ENCODE data around the gene RBM44. TPM values are rescaled to one million over a fixed set of nuclear protein-coding genes. Genes with fewer than 3 reads are reported as not detected.
"Not testable (repeated sequence)": the region's sequence is repeated elsewhere in the genome, so short reads cannot be mapped to it uniquely, and the experiment has no call there.

The RBM44 gene
- polyA plus RNA-seq, 3 donors from 2014 or later, result 0.08 TPM; not detected in 2

- Mint-ChIP-seq H3K9me3 (no peaks in the 10 kb centered on the region), H3K27ac (peak overlapping the region in 3 of 6 donors; percentile 24 to 76 (median 26)), H3K4me1 (peaks cover 17 to 30% of the 10 kb centered on the region in 2 donors), H3K4me3 (no peak overlapping the region), H3K27me3 (ENCODE audit: low read depth in 3 of 3) (peaks cover 2 to 9% (median 3%) of the 10 kb centered on the region in 3 donors), H3K36me3 (no peaks in the 10 kb centered on the region)
- DNase-seq, result no peak
Measured at GRCh38 chr2:237864940-237865622, 66.5 kb downstream of the RBM44 start.

GRCh38 chr2:237865623-237866041 lies 67.1 kb downstream of the RBM44 start:
- Mint-ChIP-seq H3K4me1 (peaks cover 14 to 30% of the 10 kb centered on the region in 2 donors), H3K27ac (peak overlapping the region in 4 of 6 donors; percentile 17 to 76 (median 26)), H3K4me3 (no peak overlapping the region), H3K9me3 (no peaks in the 10 kb centered on the region), H3K36me3 (no peaks in the 10 kb centered on the region), H3K27me3 (ENCODE audit: low read depth in 3 of 3) (peaks cover 3 to 7% (median 3%) of the 10 kb centered on the region in 3 donors)
- no peak for DNase-seq

- no peak overlapping the region for H3K4me3 Mint-ChIP-seq
- H3K9me3 Mint-ChIP-seq, result no peaks in the 10 kb centered on the region
- peaks cover 3 to 4% (median 3%) of the 10 kb centered on the region in 3 donors for H3K27me3 Mint-ChIP-seq (ENCODE audit: low read depth in 3 of 3)
- peaks cover 17 to 30% of the 10 kb centered on the region in 2 donors for H3K4me1 Mint-ChIP-seq
- peak overlapping the region in 5 of 6 donors; percentile 17 to 76 (median 46) for H3K27ac Mint-ChIP-seq
- no peak for DNase-seq
- no peaks in the 10 kb centered on the region for H3K36me3 Mint-ChIP-seq
Measured at GRCh38 chr2:237866101-237866621, 67.6 kb downstream of the RBM44 start.

- DNase-seq, result no peak
- Mint-ChIP-seq H3K9me3 (no peaks in the 10 kb centered on the region), H3K36me3 (no peaks in the 10 kb centered on the region), H3K4me3 (no peak overlapping the region), H3K27ac (peak overlapping the region in 2 of 6 donors; percentile 1 to 42), H3K4me1 (peaks cover 19 to 35% of the 10 kb centered on the region in 2 donors), H3K27me3 (ENCODE audit: low read depth in 3 of 3) (peaks cover 3 to 5% (median 5%) of the 10 kb centered on the region in 3 donors)
Measured at GRCh38 chr2:237867465-237867864, 68.9 kb downstream of the RBM44 start.

- H3K27ac Mint-ChIP-seq, result peak overlapping the region in 2 of 6 donors; percentile 32 to 41
- H3K27me3 Mint-ChIP-seq (ENCODE audit: low read depth in 3 of 3); H3K36me3 Mint-ChIP-seq: not testable (repeated sequence)
Measured at GRCh38 chr2:237868074-237868473, 69.5 kb downstream of the RBM44 start.

GRCh38 chr2:237868631-237869342 lies 70.2 kb downstream of the RBM44 start:
- H3K27ac Mint-ChIP-seq, result peak overlapping the region in 3 of 6 donors; percentile 37 to 84 (median 41)
- no peaks in the 10 kb centered on the region for H3K36me3 Mint-ChIP-seq
- no peaks in the 10 kb centered on the region for H3K9me3 Mint-ChIP-seq
- H3K27me3 Mint-ChIP-seq (ENCODE audit: low read depth in 3 of 3), result peaks cover 3 to 7% (median 5%) of the 10 kb centered on the region in 3 donors
- H3K4me1 Mint-ChIP-seq, result peaks cover 26 to 42% of the 10 kb centered on the region in 2 donors
- peak overlapping the region in 3 of 5 donors; percentile 23 to 51 (median 51) for H3K4me3 Mint-ChIP-seq
- no peak for DNase-seq

More at GRCh38 chr2:237868074-237868473, 69.5 kb downstream of the RBM44 start:
- not testable (repeated sequence) for DNase-seq, H3K9me3 Mint-ChIP-seq, H3K4me3 Mint-ChIP-seq
- peaks cover 19 to 35% of the 10 kb centered on the region in 2 donors for H3K4me1 Mint-ChIP-seq

- Mint-ChIP-seq H3K27ac (peak overlapping the region in 1 of 6 donors; percentile 41), H3K4me1 (peaks cover 28 to 44% of the 10 kb centered on the region in 2 donors), H3K9me3 (no peaks in the 10 kb centered on the region), H3K4me3 (peak overlapping the region in 2 of 5 donors; percentile 3 to 51), H3K27me3 (ENCODE audit: low read depth in 3 of 3) (peaks cover 3 to 7% (median 5%) of the 10 kb centered on the region in 3 donors), H3K36me3 (no peaks in the 10 kb centered on the region)
- no peak for DNase-seq
Measured at GRCh38 chr2:237869343-237870102, 70.9 kb downstream of the RBM44 start.

- H3K27me3 Mint-ChIP-seq (ENCODE audit: low read depth in 3 of 3), result peaks cover 3 to 7% (median 5%) of the 10 kb centered on the region in 3 donors
- peaks cover 28 to 44% of the 10 kb centered on the region in 2 donors for H3K4me1 Mint-ChIP-seq
- H3K36me3 Mint-ChIP-seq, result no peaks in the 10 kb centered on the region
Measured at GRCh38 chr2:237870126-237870525, 71.5 kb downstream of the RBM44 start.

GRCh38 chr2:237870754-237871651 lies 72.4 kb downstream of the RBM44 start:
- peak overlapping the region in 5 of 6 donors; percentile 3 to 50 (median 17) for H3K27ac Mint-ChIP-seq
- DNase-seq, result no peak
- no peaks in the 10 kb centered on the region for H3K9me3 Mint-ChIP-seq
- peaks cover 3 to 7% (median 5%) of the 10 kb centered on the region in 3 donors for H3K27me3 Mint-ChIP-seq (ENCODE audit: low read depth in 3 of 3)
- H3K4me1 Mint-ChIP-seq, result peaks cover 28 to 44% of the 10 kb centered on the region in 2 donors
- H3K4me3 Mint-ChIP-seq, result peak overlapping the region in 1 of 5 donors; percentile 34
- no peaks in the 10 kb centered on the region for H3K36me3 Mint-ChIP-seq

More at GRCh38 chr2:237870126-237870525, 71.5 kb downstream of the RBM44 start:
- Mint-ChIP-seq H3K9me3 (no peaks in the 10 kb centered on the region), H3K4me3 (no peak overlapping the region), H3K27ac (peak overlapping the region in 1 of 6 donors; percentile 8)
- no peak for DNase-seq

GRCh38 chr2:237872178-237872887 lies 73.8 kb downstream of the RBM44 start:
- peaks cover 28 to 41% of the 10 kb centered on the region in 2 donors for H3K4me1 Mint-ChIP-seq

GRCh38 chr2:237873421-237873831 lies 74.8 kb downstream of the RBM44 start:
- no peak for DNase-seq
- Mint-ChIP-seq H3K4me3 (peak overlapping the region in 2 of 5 donors; percentile 13 to 36), H3K27me3 (ENCODE audit: low read depth in 3 of 3) (peaks cover 3 to 7% (median 7%) of the 10 kb centered on the region in 3 donors), H3K4me1 (peaks cover 28 to 39% of the 10 kb centered on the region in 2 donors), H3K27ac (peak overlapping the region in 5 of 6 donors; percentile 39 to 78 (median 49)), H3K9me3 (no peaks in the 10 kb centered on the region), H3K36me3 (no peaks in the 10 kb centered on the region)

More at GRCh38 chr2:237872178-237872887, 73.8 kb downstream of the RBM44 start:
- no peak overlapping the region for H3K4me3 Mint-ChIP-seq
- H3K36me3 Mint-ChIP-seq, result no peaks in the 10 kb centered on the region
- peaks cover 3 to 7% (median 6%) of the 10 kb centered on the region in 3 donors for H3K27me3 Mint-ChIP-seq (ENCODE audit: low read depth in 3 of 3)
- DNase-seq, result no peak
- no peak overlapping the region for H3K27ac Mint-ChIP-seq
- H3K9me3 Mint-ChIP-seq, result no peaks in the 10 kb centered on the region

Measured in immature natural killer cell (primary cell).